GM21737 (cell line): ENCODE measurements around the gene USP24.
"Not testable (repeated sequence)": the region's sequence is repeated elsewhere in the genome, so short reads cannot be mapped to it uniquely, and the experiment has no call there.

Source experiments
- ATAC-seq: cut with Tn5 transposase; IDR thresholded peaks from one replicate; pipeline ENCODE4 v1.9.1; 2021; ENCODE audit warnings: mild to moderate bottlenecking, moderate library complexity; ENCODE audit not compliant: unreplicated experiment

The USP24 gene

DNA sequence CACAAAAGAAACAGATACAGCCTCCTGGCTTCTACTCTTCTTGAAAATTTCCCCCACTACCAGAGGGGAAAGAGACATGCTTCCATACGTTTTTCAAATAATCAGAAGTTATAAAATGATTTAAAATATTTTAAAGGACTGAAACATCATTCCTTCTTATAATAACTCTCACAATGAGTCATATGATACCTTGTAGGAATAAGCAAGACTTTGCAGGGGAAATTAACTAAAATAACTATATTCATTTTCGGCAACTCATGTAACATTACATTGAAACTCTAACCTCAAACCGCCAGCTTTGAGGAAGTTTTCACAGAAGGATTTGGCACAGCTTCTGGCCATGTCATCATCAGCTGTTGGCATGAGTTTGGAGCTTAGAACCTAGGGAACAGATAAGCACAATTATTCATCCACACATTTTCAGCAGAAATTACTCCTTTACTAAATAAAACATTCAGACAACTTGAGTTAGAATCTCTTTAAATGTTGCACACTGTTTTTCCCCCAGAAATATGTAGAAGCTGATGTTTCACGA is 85.9 kb downstream of the USP24 start:
- ATAC-seq, result no peak

DNA sequence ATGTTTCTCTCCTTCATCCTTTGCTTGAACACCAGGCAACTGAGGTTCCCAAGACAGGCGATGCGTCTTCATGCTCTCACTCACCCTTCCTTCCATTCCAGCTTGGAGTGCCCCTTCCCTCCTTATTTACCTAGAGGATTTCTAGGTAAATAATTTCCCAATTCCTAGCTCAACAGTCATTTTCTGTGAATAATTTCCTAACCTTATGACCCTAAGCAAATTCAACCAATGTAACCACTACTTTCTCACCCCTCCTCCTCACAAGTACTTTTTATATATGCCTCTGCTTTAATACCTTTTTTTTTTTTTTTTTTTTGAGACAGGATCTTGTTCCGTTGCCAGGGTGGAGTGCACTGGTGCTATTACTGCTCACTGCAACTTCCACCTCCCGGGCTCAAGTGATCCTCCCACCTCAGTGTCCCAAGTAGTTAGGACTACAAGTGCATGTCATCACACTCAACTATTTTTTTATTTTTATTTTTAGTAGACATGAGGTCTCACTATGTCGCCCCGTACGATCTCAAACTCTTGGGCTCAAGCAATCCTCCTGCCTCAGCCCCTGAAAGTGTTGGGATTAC is 86.7 kb downstream of the USP24 start:
- ATAC-seq, result no peak

DNA sequence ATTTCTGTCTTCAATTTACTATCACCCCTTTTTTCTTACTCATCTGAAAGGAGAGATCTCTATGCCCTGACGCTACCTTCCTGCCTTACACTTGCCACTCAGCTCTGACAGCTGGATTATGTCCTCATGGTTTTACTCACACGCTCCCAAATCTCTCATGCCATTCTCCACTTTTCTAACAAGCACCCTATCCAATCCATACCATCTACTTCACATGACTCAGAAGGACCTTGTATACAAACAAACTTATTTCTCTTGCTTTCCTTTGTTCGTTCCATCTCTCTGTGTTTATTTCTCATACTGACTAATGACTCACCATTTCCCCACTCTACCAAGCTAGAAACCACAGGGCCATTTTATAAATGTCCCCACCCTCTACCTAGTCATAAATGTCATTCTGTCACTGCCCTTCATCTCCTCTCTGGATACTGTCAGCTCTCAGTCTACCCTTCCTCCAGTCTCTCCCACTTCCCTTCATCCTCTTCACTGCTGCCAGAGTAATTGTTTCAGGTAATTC is 87.3 kb downstream of the USP24 start:
- ATAC-seq, result peak; percentile 52

DNA sequence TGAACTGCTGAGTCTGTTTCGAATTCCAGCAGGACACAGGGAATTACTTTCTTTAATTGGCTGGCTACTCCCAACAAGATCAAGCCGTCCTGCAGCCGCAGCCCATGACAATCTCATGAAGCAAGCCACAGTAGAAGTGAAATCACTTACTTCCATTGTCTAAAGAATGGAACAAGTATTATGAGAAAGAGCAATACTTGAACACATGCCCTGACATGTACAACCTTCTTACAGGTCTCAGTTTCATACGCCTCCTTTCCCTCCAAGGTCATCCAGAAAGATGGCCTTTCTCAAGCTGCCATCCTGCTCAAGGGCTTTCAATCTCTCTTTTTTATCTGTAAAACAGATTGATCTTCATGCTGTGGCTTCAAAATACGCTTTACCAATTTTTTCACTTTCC is 90.7 kb downstream of the USP24 start:
- ATAC-seq, result no peak

DNA sequence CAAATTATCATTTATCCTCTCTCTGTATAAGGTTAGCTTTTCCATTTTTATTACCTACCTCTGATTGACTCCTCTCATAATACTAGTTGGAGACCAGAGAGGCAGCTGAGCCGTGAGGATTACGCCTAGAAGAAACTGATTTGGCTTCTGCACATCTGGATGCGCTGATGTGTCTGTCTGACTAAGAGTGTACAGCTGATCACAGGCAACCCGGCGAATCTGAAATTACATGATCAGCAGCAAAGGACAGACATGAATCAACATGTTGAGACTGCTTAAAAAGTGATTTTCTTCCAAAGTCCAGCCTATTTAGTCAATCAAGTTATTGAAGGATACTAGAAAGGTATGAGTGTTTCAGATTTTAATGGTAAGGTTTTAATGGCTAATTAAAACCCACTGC is 94.6 kb downstream of the USP24 start:
- no peak for ATAC-seq

DNA sequence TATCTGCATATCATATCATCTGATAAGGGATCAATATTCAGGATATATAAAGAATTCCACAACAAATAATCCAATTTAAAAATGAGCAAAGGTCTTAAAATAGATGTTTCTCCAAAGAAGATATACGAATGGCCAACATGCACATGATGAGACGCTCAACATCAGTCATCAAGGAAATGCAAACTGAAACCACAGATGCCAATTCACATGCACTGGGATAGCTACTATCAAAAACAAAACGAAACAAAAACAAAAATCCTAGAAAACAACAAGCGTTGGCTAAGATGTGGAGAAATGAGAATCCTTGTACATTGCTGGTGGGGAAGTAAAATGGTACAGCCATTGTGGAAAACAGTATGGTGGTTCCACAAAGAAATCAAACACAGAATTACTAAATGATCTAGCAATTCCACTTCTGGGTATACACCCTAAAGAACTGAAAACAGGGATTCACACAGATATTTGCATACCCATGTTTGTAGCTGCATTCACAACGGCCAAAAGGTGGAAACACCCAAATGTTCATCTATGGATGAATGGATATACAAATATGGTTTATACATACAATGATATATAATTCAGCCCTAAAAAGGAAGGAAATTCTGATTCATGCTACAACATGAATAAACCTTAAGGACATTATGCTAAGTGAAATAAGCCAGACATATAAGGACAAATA is 96.4 kb downstream of the USP24 start:
- ATAC-seq, result no peak

DNA sequence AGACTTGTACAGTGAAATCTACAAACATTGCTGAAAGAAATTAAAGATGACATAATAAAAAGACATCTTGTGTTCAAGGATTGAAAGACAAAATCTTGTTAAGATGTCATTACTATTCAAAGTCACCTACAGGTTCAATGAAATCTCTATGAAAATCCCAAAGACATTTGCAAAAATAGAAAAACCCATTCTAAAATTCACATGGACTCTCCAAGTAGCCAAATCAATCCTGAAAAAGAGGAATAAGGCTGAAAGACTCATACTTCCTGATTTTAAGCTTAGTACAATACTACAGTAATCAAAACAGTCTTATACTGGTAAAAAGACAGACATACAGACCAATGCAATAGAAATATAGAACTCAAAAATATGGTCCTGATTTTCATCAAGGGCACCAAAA is 97.2 kb downstream of the USP24 start:
- ATAC-seq, result no peak

DNA sequence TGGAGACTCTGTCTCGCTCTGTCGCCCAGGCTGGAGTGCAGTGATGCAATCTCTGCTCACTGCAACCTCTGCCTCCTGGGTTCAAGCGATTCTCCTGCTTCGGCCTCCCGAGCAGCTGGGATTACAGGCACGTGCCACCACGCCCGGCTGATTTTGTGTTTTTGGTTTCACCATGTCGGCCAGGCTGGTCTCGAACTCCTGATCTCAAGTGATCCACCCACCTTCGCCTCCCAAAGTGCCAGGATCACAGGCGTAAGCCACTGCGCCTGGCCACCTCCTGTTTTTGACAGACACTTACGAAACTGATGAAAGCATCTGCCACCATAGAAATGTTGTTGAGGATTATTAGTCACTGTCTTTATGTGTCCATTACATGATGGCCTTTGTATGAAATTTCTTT is 106.2 kb downstream of the USP24 start:
- ATAC-seq, result not testable (repeated sequence)

DNA sequence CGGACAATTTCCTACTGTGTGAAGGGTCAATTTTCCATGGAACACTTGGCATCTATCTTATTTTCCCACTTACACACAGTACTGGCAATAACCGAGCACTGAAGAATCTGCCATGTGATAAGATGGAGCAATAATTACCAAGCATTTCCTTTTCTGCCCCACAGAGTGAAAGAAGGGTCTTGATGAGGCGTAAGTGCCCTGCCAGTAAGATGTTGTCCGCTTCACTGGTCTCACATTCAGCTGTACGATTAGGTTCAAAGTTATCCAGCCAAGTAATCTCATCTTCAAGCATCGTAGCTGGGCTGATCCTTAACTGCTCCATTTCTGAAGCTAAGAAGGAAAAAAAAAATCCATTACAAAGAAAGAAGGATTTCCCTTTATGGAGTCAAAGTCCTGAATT is 108.1 kb downstream of the USP24 start:
- ATAC-seq, result no peak

DNA sequence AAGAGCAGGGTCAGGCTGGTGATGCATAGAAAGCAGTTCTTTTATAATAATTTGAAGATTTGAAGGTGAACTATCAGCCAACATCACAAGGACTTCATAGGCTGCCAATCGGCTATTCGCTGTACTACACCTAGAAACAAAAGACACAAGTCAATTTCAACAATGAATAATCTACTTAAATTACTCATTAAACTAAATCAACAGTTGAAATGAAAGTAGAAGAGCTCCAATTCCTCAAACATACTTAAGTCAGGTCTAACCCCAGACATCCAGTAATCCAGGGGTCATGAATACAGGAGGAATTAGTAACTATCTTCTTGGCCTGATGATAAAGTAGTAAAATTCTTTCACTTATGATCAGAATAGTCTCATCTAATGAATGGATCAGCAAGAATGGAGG is 111.3 kb downstream of the USP24 start:
- no peak for ATAC-seq

DNA sequence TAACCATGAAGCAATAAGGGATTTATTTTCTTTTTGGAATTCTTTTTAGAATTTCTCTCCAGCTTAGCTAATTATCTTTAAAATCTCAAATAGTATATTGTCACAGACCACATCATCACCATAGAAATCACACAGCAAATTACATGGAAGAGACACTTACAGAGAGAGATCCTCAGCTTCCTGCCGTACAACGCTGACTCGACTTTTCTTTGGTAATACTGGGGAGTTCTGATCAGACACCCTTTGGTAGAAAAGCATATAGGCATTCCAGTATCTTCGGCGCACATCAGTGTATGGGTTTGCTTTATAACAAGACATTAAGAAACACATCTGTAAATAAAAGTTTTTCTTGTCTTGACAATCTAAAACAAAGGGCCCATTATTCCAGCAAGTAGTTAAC is 120.1 kb downstream of the USP24 start:
- no peak for ATAC-seq

DNA sequence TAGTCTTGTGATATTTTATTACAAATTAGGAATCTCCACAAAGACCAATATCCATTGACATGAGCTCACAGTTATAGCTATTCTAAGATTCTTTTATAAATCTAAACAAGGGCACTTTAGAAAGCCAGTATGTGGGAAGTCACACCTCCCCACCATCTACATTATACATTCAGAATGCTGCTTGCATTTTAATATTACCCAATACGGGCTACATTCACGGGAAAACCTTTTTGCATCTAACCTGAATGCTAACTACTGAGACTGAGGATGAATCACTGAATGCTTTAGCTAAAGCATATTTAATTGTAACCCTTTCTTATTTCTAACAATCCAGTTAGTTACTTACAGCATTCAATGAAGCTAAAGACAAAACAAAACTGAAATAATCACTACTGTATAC is 122.7 kb downstream of the USP24 start:
- no peak for ATAC-seq

DNA sequence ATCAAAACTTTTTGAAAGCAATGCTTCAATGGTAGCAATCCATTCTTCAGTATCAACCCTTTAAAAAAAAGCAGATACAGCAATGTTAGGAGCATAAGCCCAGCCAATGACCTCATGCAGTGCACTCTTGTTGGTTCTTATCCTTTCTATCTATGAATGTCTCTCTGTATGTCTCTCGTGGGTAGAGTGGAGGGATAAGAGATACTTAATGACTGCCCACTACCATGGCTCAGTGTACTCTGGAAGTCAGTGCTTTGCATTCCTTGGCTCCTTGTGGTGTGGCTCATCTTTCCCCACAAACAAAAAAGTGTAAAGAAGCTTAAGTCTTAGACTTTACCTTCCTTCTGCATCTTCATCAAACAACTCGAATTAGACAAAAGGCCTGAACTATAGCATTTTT is 125.5 kb downstream of the USP24 start:
- no peak for ATAC-seq

DNA sequence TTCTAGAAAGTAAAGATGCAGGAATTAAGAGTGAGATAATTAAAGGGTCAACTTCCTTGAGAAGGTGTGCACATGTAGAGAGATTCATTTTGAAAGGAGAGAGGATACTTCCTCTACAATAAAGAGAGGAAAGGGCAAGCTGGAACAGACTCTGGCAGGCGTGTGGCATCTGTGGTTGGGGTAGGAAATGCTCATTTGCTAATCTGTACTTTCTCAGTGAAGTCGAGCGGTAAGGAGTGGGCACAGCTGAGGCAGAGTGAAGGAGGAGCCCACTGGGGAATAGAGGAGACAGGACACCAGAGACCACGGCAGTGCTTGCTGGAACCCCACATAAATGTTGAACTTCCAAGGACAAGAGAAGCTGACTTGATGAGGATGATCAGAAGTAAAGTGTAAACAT is 126.8 kb downstream of the USP24 start:
- ATAC-seq, result no peak

DNA sequence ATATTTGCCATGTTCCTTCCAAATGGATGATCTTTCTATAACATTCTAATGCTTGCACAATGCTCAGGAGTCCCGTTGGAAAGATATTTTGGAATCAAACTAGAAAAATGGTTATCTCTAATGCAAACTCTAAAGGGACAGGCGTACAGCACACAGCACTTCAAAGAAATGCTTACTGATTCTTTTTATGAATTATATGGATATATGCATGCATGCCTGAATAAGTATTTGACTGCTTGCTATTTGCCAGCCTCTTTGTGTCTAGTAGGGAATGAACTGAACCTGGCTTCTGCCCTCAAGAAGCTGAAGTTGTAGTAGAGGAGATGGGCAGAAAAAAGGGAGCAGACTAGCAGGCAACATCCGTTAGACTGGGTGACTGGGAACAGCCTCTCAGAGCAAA is 127.7 kb downstream of the USP24 start:
- no peak for ATAC-seq

DNA sequence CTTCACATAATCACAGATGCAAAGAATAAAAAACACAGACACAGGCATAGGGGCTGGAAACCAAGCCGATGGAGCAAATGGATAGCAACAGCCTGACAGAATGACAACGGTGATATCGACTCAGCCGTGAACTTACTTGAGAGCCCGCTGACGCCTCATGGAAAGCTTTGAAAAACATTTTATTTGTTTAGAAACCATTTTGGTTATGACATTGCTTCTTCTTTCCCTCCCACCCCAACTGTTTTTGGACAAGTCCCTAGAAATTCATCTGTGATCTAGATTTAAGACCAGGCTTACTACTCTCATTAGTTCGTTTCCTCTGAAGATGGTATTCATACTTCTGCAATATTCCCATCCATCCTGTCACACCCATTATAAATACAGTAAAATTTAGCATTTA is 130.9 kb downstream of the USP24 start:
- ATAC-seq, result no peak

DNA sequence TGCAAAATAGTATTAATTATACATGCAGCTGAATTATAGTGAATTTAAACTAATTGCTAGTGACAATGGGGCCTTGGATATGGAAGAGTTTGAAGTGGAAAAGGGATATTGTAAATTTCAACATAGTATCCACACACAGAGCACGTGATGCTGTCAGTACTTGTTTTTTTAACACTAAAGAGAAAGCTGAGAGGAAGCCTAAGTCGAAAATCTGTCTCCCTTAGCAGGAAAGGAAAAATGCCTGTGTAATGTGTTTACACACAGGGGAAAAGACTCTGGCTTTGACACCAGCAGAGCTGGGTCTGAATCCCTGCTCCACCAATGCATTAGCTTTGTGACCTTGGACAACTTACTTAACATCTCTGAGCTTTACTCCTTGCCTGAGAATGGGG is 133.3 kb downstream of the USP24 start:
- no peak for ATAC-seq

DNA sequence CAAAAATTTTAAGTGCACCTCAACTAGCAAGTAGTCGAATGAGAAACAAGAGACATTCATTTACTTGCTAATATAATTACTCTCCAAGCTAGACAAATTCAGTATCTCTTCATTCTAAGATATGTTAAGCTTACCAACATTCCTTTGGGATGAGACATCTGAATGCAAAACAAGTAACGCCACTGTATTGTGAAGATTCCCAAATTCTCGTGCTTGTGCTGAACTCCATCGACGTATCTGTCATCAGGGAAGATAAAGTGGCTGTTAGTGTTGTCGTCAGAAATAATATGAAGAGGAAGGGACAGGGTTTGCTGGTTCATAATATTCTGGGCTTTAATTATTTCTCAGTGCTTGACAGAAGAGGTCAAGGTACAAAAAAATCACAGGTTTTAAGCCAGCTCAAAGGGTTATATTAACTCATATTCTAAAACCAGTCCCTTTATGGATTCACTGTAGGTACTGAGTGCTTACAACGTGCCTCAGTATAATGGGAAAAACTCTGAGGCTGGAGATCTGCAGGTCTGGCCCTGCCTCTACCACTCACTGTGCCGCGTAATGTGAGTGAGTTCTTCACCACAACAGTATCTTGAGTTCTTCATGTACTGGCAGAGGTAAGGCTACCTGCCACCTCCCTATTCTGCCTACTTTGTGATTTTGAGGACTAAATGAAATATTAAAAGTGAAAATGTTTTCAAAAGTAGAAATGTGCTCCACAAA is 133.8 kb downstream of the USP24 start:
- ATAC-seq, result no peak

DNA sequence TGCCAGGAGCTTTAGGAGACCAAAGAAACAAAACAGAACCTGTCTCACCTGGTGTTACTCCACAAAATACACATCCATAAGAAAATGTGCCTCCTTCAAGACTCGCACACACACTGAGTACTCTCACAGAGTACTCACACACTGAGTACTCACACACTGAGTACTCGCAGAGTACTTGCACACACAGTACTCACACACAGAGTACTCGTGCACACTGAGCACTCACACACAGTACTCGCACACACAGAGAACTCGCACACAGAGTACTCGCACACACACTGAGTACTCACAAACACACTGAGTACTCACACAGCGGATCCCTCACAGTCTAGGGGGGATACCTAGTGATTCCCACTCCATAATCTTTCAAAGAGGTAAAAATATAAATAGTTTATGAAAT is 135.5 kb downstream of the USP24 start:
- no peak for ATAC-seq

DNA sequence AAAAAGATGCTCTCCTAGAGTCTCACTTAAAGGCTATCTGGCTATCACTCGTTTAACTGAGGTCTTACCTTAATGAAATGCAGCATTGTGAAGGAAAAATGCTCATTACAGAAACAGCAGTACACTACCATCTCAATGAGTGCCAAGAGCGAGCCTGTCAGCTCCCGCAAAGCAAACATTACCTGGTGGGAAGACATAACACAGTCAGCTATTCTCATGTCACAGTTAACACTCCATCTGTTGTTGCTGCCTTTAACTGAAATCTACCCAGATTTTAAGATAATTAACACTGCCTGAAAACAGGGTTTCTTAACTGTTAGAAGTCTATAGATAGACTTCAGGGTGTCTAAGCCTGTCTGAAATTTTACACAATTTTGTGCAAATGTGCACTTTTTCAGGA is 136.7 kb downstream of the USP24 start:
- ATAC-seq, result no peak

DNA sequence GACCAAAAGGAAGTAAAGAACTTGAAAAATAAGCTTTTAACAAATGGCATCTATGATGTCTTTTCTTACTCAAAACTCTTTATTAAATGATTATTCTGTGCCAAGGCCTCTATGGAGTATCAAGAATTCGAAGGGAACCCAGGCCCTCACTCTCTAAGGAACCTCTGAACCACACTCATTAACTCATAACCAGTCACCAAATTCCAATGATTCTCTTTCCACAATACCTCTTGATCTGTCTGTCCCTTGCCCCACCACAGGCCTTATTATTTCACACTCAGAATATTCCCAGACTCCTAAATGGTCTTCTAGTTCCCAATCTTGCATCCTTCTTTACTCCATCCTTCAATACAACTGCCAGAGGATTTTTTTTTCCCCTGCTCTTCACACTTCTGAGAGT is 138.8 kb downstream of the USP24 start:
- ATAC-seq, result no peak

DNA sequence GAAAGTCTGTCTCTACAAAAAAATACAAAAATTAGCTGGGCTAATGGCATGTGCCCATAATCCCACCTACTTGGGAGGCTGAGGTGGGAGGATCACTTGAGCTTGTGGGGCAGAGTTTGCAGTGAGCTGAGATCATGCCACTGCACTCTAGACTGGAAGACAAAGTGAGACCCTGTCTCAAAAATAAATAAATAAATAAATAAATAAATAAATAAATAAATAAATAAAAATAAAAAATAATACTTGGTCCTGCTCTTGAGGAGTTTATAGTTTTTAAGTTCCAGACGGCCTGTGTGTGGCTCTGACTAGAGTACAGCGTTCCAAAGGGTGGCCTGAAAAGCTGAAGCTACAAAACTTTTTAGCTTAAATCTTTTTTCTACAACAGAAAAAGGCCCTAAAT is 140.7 kb downstream of the USP24 start:
- no peak for ATAC-seq
